MM.1S (cell line): ENCODE measurements around the gene SPRED2.

ENCODE experiments used
- EZH2 ChIP-seq: fragments of 300-600 bp; sonication (generic); optimal IDR thresholded peaks from 2 replicates; pipeline ENCODE3; 2017; ENCODE audit warnings: low read depth, mild to moderate bottlenecking, antibody characterized with exemption, low read length, mixed read lengths
- EZH2phosphoT487 ChIP-seq: fragments of 300-600 bp; sonication (generic); IDR thresholded peaks from 2 replicates; pipeline ENCODE4 v1.6.1; 2018; ENCODE audit warnings: antibody characterized with exemption, low read length
- TF ChIP-seq, protein P1 (sequence below): fragments of 300-600 bp; sonication (generic); IDR thresholded peaks from 2 replicates; pipeline ENCODE4 v1.5.1; 2016; ENCODE audit warnings: antibody characterized with exemption, low read length, mixed read lengths

DNA sequence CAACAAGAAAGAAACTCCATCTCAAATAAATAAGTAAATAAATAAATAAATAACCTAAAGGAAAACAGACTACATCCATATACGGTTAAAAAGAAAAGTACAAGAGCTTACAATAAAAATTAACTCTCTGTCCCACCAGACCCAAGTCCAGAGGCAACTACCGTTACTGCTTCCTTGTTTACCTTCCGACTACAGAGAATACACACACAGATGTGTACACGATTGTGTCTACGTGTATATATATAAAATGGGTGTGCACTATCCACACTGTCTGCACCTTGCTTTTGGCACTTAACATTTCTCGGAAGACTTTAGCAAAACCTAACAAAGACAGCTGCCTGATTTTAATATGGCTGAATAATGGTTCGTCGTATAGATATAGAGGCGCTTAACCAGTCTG is 134.9 kb downstream of the SPRED2 start:
- TF ChIP-seq, protein P1, sequence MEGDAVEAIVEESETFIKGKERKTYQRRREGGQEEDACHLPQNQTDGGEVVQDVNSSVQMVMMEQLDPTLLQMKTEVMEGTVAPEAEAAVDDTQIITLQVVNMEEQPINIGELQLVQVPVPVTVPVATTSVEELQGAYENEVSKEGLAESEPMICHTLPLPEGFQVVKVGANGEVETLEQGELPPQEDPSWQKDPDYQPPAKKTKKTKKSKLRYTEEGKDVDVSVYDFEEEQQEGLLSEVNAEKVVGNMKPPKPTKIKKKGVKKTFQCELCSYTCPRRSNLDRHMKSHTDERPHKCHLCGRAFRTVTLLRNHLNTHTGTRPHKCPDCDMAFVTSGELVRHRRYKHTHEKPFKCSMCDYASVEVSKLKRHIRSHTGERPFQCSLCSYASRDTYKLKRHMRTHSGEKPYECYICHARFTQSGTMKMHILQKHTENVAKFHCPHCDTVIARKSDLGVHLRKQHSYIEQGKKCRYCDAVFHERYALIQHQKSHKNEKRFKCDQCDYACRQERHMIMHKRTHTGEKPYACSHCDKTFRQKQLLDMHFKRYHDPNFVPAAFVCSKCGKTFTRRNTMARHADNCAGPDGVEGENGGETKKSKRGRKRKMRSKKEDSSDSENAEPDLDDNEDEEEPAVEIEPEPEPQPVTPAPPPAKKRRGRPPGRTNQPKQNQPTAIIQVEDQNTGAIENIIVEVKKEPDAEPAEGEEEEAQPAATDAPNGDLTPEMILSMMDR = no peak
- TF ChIP-seq EZH2 (no peak), EZH2phosphoT487 (no peak)
